ENCODE results near the gene AP1M2.

- TF ChIP-seq CTCF (conservative IDR thresholded peaks at IDR 0.05): no peak
- TF ChIP-seq EZH2 (IDR thresholded peaks at IDR 0.05; ENCODE audit: low read depth): no peak
These were observed 33.7 kb upstream of the AP1M2 start for GRCh38 chr19:10620786-10621185.

All from PC-9 (cell line).